GM06990 (cell line): ENCODE results near the gene NBPF14.
"Not testable (repeated sequence)": the region's sequence is repeated elsewhere in the genome, so short reads cannot be mapped to it uniquely, and the experiment has no call there.

Experiments used
- DNase-seq: peaks from one replicate; pipeline ENCODE4 v3.0.0-alpha.2; 2011; ENCODE audit not compliant: insufficient read length; ENCODE audit errors: extremely low read depth
- H3K27me3 ChIP-seq: replicated peaks from 2 replicates; pipeline ENCODE4 v1.6.0; 2011; ENCODE audit warnings: low read length; ENCODE audit not compliant: control insufficient read depth, insufficient read depth
- H3K36me3 ChIP-seq: 2 replicates; pipeline ENCODE4 v1.5.1; 2011; ENCODE audit warnings: low read length; ENCODE audit not compliant: control insufficient read depth, insufficient read depth
- H3K4me3 ChIP-seq: replicated peaks from 2 replicates; pipeline ENCODE4 v1.5.1; 2011; ENCODE audit warnings: low read depth, mild to moderate bottlenecking, control low read depth, low read length

NBPF14 gene

GRCh38 chr1:148595911-148596310, at the start of gene NBPF14:
TSS of gene NBPF14 (minus strand) at chr1:148596011. CDS start at chr1:148595717, 294 bp downstream.
- DNase-seq, H3K4me3 ChIP-seq, H3K27me3 ChIP-seq, H3K36me3 ChIP-seq: not testable (repeated sequence)

GRCh38 chr1:148625451-148625850, 29.6 kb upstream of the NBPF14 start:
- H3K4me3 ChIP-seq, H3K27me3 ChIP-seq, DNase-seq, H3K36me3 ChIP-seq: not testable (repeated sequence)

GRCh38 chr1:148618216-148618615, 22.4 kb upstream of the NBPF14 start:
- H3K36me3 ChIP-seq, DNase-seq: not testable (repeated sequence)

GRCh38 chr1:148605266-148605665, 9.5 kb upstream of the NBPF14 start:
- H3K4me3 ChIP-seq, DNase-seq, H3K36me3 ChIP-seq, H3K27me3 ChIP-seq: not testable (repeated sequence)

More at GRCh38 chr1:148618216-148618615, 22.4 kb upstream of the NBPF14 start:
- not testable (repeated sequence) for H3K27me3 ChIP-seq, H3K4me3 ChIP-seq

DNA sequence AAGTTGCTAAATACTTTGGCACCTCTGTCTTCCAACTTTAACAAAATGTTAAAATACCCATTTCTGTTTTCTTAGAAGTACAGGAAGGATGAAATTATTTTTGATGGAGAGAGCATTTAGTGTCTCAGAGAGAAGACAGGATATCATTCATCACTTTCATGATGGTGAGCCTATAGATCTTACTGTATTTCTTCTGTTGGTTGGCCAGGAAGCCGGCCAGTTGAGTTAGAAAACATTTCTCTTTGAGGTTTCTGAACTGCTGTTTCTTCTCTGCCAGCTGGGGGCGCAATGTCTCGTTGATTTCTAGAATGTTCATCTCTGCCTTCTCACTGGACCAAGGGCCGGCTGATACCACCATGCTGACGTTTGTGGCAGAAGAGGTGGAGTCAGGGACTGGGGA, 451 bp downstream of the NBPF14 start:
- not testable (repeated sequence) for DNase-seq, H3K27me3 ChIP-seq, H3K36me3 ChIP-seq, H3K4me3 ChIP-seq

DNA sequence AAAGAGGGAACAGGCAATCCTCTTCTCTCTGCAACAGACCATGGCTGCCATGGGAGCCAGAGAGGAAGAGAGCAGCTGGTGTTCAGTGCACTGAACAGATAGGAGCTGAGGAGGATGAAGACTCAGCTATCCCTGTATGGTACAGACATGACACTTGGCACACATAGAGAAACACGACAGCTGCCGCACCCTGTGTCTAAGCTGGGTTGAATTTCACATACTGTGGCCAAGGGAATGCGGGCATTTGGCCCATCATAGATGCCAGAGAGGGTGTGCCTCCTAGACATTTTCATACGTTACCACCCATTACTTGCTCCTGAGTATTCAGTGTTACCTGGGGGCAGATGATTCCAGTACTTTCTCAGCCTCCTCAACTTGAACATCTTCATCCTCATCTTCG, 4.7 kb downstream of the NBPF14 start:
- not testable (repeated sequence) for H3K36me3 ChIP-seq, DNase-seq

DNA sequence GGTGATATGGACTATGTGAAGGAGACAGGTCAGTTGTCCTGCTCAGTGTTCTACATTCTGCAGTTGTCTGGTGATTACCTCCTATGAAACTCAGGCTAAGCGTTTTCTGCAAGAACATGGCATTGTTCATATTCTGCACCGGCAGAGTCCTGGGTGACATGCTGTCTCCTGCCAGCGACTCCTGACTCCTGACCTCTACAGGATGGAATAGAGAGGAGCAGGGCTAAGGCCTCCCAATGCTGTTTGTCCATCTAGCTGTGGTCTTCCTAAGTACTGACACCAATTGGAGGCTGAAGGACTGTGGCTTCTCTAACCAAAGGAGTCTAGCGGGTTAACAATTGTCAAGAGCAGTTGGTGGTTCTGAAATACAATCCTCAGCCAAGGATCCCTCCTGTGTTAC, 63.7 kb downstream of the NBPF14 start:
- DNase-seq, H3K4me3 ChIP-seq, H3K27me3 ChIP-seq, H3K36me3 ChIP-seq: not testable (repeated sequence)

More for the DNA sequence above, 4.7 kb downstream of the NBPF14 start:
- not testable (repeated sequence) for H3K4me3 ChIP-seq, H3K27me3 ChIP-seq

DNA sequence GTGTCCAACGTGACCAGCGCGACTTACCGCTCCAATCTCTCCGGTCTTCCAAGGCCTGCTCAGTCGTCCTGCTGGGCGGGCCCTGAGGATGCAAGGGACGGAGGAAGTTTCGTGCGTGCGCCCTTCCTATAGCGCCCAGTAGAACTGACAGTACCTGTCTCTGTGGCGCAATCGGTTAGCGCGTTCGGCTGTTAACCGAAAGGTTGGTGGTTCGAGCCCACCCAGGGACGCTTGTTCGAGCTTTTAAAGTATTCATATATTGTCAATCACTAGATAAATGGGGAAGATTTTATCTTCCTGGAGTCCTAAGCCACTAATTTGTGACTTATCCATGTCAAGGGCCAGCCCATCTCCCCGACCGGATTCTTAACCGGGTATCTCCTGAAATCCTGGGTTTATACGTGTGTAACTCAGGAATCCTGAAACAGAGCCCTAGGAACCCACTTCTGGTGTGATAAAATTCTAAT, 66.7 kb downstream of the NBPF14 start:
- not testable (repeated sequence) for H3K27me3 ChIP-seq, H3K36me3 ChIP-seq, H3K4me3 ChIP-seq
- peak; percentile 46 for DNase-seq

DNA sequence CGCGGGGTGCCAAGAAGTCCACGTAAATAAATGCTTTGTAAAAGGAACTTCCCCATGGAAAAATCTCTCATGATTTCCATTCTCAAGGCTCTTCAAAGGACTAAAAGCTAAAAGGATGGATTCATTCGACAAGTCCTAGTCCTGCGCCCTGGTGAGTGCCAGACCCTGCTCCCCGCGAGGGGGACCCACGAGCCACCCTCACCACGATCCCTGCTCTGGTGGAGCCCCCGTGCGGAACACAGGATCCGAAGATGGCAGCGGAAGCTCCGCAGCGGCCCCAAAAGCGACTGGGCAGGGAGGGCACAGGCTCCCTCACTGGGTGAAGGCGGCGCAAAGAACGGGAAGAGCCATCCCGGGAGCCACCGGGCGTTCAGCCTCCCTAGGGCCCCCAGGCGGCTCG, 67.2 kb downstream of the NBPF14 start:
- DNase-seq, H3K27me3 ChIP-seq, H3K4me3 ChIP-seq, H3K36me3 ChIP-seq: not testable (repeated sequence)

DNA sequence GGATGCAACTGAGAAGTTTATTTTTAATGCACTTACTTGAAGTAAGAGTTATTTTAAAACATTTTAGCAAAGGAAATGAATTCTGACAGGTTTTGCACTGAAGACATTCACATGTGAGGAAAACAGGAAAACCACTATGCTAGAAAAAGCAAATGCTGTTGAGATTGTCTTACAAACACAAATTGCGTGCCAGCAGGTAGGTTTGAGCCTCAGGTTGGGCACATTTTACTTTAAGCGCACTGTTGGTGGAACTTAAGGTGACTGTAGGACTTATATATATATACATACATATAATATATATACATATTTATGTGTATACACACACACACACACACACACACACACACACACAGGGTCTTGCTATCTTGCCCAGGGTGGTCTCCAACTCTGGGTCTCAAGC, 69.2 kb downstream of the NBPF14 start:
- not testable (repeated sequence) for H3K4me3 ChIP-seq, H3K36me3 ChIP-seq, H3K27me3 ChIP-seq, DNase-seq

DNA sequence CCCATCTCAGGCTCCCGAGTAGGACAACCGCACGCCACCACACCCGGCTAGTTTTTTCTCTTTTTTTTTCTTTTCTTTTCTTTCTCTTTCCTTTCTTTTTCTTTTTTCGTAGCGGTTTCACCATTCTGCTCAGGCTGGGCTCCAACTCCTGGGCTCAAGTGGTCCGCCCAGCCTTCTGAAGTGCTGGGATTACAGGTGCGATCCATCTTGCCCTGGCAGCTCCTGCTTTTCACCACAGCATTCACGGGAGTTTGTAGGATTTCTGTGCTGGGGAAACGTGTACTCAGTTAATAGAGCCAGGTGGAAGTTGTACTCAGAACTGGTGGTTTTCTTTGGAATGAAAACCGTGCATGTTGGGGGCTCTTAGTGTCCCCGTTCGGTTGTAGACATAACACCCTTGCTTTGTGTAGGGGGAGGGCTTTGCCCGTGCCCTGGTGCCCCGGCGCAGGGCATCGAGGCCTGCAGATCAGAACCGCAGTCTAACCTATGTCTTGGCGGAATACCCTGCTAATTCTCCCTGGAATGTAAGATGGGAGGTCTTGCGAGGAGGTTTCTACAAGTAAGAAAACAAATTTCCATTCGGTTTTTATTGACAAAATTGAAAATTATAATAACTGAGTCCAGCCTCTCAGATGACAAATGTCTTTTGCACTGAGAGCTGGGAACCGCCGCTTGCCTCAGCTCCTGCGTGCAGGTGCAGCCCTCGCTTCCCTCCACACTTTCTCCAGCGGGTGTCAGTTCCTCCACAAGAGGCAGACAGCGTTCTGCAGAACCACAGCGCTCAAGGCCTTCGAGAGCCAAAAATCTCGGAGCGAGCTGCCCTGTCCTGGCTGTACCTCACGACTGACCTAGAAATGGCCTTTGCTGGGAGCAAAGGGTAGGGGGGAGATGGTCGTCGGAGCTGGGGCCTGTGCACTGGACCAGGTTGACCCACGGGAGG, 72.3 kb downstream of the NBPF14 start:
- H3K27me3 ChIP-seq, H3K4me3 ChIP-seq, DNase-seq, H3K36me3 ChIP-seq: not testable (repeated sequence)

DNA sequence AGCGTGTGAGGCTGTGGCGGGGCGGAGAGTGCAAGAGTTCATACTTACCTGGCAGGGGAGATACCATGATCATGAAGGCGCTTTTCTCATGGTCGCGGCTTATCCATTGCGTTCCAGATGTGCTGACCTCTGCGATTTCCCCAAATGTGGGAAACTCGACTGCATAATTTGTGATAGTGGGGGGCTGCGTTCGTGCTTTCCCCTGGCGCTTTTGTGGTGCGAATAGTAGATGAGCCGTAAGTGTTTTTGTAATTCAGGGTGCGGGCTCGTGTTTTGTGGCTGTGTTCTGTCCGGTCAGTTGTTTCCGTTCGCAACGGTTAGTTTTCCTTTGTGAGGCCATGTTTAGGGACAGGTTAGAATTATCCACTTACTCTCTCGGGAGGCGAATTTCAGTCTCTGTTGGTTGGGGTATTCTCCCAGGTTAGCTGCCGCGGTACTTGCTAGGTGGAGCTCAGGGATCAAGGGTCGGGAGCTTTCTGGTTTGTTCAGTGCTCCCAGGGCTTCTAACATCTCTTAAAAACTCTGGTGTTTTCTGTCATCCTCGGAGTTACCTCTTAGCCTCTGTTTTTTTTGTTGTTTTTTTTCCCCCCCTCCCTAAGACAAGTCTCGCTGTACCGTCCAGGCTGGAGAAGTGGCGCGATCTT, 73.1 kb downstream of the NBPF14 start:
- not testable (repeated sequence) for H3K36me3 ChIP-seq, H3K27me3 ChIP-seq
- DNase-seq = peak; percentile 80
- H3K4me3 ChIP-seq = peak overlapping the region; percentile 22

- peak; percentile 84 for DNase-seq
- H3K27me3 ChIP-seq, H3K36me3 ChIP-seq: not testable (repeated sequence)
- H3K4me3 ChIP-seq = peak overlapping the region; percentile 22
Observed at GRCh38 chr1:148522072-148522471, 73.7 kb downstream of the NBPF14 start.

DNA sequence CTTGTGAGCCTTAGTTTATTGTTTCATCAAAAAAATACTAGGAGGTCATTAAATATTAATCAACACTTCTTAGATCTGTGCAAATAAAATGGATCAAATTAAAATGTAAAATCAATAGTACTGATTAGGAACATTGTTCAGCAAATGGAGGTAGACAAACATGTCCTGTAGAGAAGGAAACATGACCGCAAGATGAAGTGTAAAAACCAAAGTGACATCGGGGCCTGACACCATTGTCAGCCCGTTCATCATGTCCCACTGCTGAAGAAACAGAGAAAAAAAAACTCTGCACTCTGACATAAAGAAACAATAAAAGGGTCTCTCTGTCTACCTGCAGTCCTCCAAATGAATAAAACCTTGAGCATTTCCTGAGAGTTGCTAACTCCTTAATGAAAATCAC, 81.5 kb downstream of the NBPF14 start:
- H3K27me3 ChIP-seq, H3K4me3 ChIP-seq, H3K36me3 ChIP-seq, DNase-seq: not testable (repeated sequence)
